Measurements from ENCODE around the gene TSPAN32. TPM values are rescaled to one million over a fixed set of nuclear protein-coding genes. Genes with fewer than 3 reads are reported as not detected.

Gene TSPAN32
- total RNA-seq, 5 donors from 2014 or later (not counting 1 experiment from before 2014, with no cell fraction given), result 66.9 to 185 (median 92.3) TPM

DNA sequence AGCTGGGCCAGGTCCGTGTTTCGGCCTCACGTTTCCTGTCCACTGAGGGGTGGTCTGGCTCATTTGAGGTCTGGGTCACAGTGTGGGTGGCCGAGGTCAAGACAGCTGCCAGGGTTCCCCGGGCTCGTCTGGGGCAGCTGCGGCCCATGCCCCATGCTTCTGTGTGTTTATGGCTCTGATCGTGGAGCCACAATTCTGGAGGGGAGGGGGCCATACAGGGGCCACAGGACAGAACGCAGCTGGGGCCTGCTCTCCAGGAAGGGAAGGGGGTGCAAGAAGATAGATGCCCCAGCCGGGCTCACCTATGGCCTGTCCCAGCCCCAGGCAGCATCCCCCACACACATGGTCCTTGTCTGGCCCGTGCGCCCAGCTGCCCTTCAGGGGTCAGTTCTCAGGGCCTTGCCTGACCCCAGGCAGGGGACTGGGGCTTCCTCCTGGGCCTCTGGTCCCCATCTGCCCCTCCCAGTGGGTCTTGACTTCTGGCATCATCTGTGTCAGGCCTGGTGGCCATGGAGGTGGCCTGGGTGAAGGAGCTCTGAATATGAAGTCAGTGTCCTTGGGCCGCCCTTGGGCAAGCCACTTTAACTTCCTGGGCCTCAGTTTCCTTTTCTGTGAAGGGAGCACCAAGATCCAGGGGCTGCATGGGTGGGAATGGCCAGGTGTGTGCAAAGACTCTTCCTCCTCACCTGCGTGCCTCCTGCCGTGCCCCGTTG is 8.4 kb downstream of the TSPAN32 start:
- Histone ChIP-seq H3K27me3 (replicated peaks in 1 of 2; ENCODE audit: control insufficient read depth in 2 of 2, extremely low read depth in 1 of 2, insufficient read depth in 2 of 2, low read length in 1 of 2) (no peaks in the 10 kb centered on the region), H3K27ac (ENCODE audit: low read length) (no peak overlapping the region), H3K4me3 (ENCODE audit: control insufficient read depth in 1 of 2, extremely low read depth in 1 of 2, low read length in 1 of 2) (no peak overlapping the region), H3K4me1 (ENCODE audit: control insufficient read depth in 1 of 2, extremely low read depth in 1 of 2, insufficient read depth in 2 of 2, low read length in 2 of 2) (peaks cover 6 to 73% of the 10 kb centered on the region in 2 experiments), H3K36me3 (ENCODE audit: control insufficient read depth in 2 of 2, extremely low read depth in 1 of 2, insufficient read depth in 1 of 2, low read length in 1 of 2) (peaks cover 0 to 4% of the 10 kb centered on the region in 2 donors), H3K9me3 (no peaks in the 10 kb centered on the region)
- H3K27me3 Mint-ChIP-seq, result no peaks in the 10 kb centered on the region
- DNase-seq, result no peak
- H3K36me3 Mint-ChIP-seq, result no peaks in the 10 kb centered on the region
- peaks cover 15 to 27% (median 23%) of the 10 kb centered on the region in 3 donors for H3K4me1 Mint-ChIP-seq
- H3K9me3 Mint-ChIP-seq, result no peaks in the 10 kb centered on the region
- H3K27ac Mint-ChIP-seq, result no peak overlapping the region
- CTCF ChIA-PET, result interaction anchor here in 1 of 2 donors (0.5 kb wide), 1 partner anchor 762 kb away, joined by 3 read pairs; no protein-coding TSS in a partner anchor
- no peak for ATAC-seq (replicated peaks in 1 of 4)
- 88% methylated on average over 11 of the region's 16 CpGs for WGBS (ENCODE audit: insufficient coverage)
- H3K4me3 Mint-ChIP-seq, result no peak overlapping the region
- POLR2A ChIA-PET, result no interaction called here

- ATAC-seq (replicated peaks in 1 of 4) (no peak), DNase-seq (no peak)
- 94% methylated on average over 5 of the region's 16 CpGs for WGBS (ENCODE audit: insufficient coverage)
- no peaks in the 10 kb centered on the region for H3K9me3 ChIP-seq
- ChIA-PET POLR2A (no interaction called here), CTCF (interaction anchor here in 1 of 2 donors (0.5 kb wide), 1 partner anchor 761 kb away, joined by 3 read pairs; no protein-coding TSS in a partner anchor)
- Mint-ChIP-seq H3K4me3 (no peak overlapping the region), H3K36me3 (no peaks in the 10 kb centered on the region), H3K27me3 (no peaks in the 10 kb centered on the region), H3K4me1 (peaks cover 8 to 21% (median 16%) of the 10 kb centered on the region in 3 donors), H3K27ac (no peak overlapping the region), H3K9me3 (no peaks in the 10 kb centered on the region)
- H3K36me3 ChIP-seq (ENCODE audit: control insufficient read depth in 2 of 2, extremely low read depth in 1 of 2, insufficient read depth in 1 of 2, low read length in 1 of 2), result peaks cover 0 to 4% of the 10 kb centered on the region in 2 donors
- no peaks in the 10 kb centered on the region for H3K27me3 ChIP-seq (replicated peaks in 1 of 2; ENCODE audit: control insufficient read depth in 2 of 2, extremely low read depth in 1 of 2, insufficient read depth in 2 of 2, low read length in 1 of 2)
- H3K4me1 ChIP-seq (ENCODE audit: control insufficient read depth in 1 of 2, extremely low read depth in 1 of 2, insufficient read depth in 2 of 2, low read length in 2 of 2), result peaks cover 6 to 73% of the 10 kb centered on the region in 2 experiments
- no peak overlapping the region for H3K4me3 ChIP-seq (ENCODE audit: control insufficient read depth in 1 of 2, extremely low read depth in 1 of 2, low read length in 1 of 2)
- no peak overlapping the region for H3K27ac ChIP-seq (ENCODE audit: low read length)
Measured at GRCh38 chr11:2310786-2311352, 9.1 kb downstream of the TSPAN32 start.

DNA sequence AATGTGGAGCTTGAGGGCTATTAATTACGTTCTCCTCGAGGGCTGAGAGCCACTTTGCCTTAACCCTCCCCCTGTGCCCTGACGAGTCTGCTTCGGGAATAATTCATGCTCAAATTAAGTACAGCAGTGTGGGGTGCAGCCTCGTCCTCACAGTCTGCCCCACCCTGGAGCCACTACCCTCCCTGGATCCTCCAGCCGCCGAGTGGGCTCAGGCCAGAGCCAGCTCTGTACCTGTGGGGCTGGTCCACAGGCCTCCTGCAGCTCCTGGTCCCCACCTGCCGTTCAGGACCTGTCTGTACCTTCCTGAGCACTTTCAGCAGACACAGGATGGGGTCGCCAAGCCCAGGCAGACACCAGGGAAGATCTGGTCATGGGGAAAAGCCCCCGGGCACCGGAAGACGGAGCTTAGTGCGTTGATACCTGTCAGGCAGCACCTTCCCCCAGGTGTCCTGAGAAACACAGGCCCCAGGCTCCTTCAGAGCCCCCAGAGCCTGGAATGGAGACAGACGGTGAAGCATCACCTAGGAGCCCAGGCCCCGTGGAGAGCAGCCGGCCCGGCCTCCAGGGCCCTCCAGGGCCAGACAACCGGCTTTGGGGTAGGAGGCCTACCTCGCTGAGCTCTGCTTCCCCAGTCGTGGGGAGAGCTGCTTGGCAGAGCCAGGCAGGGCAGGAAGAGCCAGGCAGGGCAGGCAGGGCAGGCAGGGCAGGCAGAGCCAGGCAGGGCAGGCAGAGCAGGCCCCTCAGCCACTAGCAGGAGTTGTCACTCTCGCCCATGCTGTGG is 9.7 kb downstream of the TSPAN32 start:
- DNase-seq (no peak), ATAC-seq (replicated peaks in 1 of 4) (no peak)
- CTCF ChIA-PET, result no interaction called here
- Histone ChIP-seq H3K36me3 (ENCODE audit: control insufficient read depth in 2 of 2, extremely low read depth in 1 of 2, insufficient read depth in 1 of 2, low read length in 1 of 2) (peaks cover 0 to 4% of the 10 kb centered on the region in 2 donors), H3K9me3 (no peaks in the 10 kb centered on the region), H3K4me3 (ENCODE audit: control insufficient read depth in 1 of 2, extremely low read depth in 1 of 2, low read length in 1 of 2) (no peak overlapping the region), H3K27ac (ENCODE audit: low read length) (no peak overlapping the region), H3K27me3 (replicated peaks in 1 of 2; ENCODE audit: control insufficient read depth in 2 of 2, extremely low read depth in 1 of 2, insufficient read depth in 2 of 2, low read length in 1 of 2) (no peaks in the 10 kb centered on the region), H3K4me1 (ENCODE audit: control insufficient read depth in 1 of 2, extremely low read depth in 1 of 2, insufficient read depth in 2 of 2, low read length in 2 of 2) (peaks cover 0 to 73% of the 10 kb centered on the region in 2 experiments)
- Mint-ChIP-seq H3K4me1 (peaks cover 2 to 14% (median 9%) of the 10 kb centered on the region in 3 donors), H3K27ac (peak overlapping the region in 1 of 2 donors; percentile 22), H3K27me3 (no peaks in the 10 kb centered on the region), H3K9me3 (no peaks in the 10 kb centered on the region), H3K36me3 (no peaks in the 10 kb centered on the region), H3K4me3 (no peak overlapping the region)
- WGBS (ENCODE audit: insufficient coverage), result 90% methylated on average over 18 of the region's 21 CpGs
- POLR2A ChIA-PET, result no interaction called here

DNA sequence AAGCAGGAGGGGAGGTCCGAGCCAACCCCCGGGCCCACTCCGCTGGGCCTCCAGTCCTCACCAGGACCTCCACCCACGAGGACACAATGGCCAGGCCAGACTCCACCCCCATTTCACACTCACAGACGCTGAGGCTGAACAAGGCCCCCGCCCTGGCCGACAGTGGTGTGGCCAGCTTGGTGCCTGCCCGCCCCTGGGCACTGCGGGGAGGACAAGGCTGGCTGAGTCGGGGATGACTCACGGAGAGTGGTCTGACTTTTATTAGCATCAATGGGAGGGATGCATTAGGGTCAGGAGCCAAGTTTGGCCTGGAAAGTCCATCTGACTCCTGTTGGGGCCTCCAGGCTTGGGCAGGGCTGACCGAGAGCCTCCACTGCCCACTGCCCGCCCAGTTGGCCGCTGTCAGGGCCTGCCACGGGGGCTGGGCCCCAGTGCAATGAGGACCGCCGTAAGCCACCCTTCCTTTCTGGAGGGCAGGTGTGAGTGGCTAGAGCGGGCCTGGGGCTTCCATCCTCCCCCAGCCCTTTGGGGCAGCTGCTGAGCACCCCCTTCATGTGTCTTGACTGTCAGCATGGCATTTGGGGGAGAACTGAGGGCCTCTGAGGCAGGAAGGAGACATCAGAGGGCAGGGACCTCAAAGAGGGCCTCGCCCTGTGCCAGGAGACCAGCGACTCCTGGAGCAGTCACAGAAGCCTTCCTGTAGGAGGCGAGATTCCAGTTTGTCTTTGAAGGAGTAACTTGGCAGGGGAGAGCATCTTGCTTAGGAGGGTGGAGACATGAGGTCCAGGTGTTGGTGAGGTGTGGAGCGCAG is 10.6 kb downstream of the TSPAN32 start:
- peaks cover 0 to under 1% of the 10 kb centered on the region in 2 donors for H3K36me3 ChIP-seq (ENCODE audit: control insufficient read depth in 2 of 2, extremely low read depth in 1 of 2, insufficient read depth in 1 of 2, low read length in 1 of 2)
- 88% methylated on average over 11 of the region's 22 CpGs for WGBS (ENCODE audit: insufficient coverage)
- no peaks in the 10 kb centered on the region for H3K9me3 ChIP-seq
- no peak for DNase-seq
- H3K4me3 ChIP-seq (ENCODE audit: control insufficient read depth in 1 of 2, extremely low read depth in 1 of 2, low read length in 1 of 2), result no peak overlapping the region
- Mint-ChIP-seq H3K27me3 (no peaks in the 10 kb centered on the region), H3K27ac (no peak overlapping the region), H3K36me3 (no peaks in the 10 kb centered on the region), H3K4me1 (peaks cover 8 to 12% (median 12%) of the 10 kb centered on the region in 3 donors), H3K9me3 (no peaks in the 10 kb centered on the region), H3K4me3 (no peak overlapping the region)
- no peaks in the 10 kb centered on the region for H3K27me3 ChIP-seq (replicated peaks in 1 of 2; ENCODE audit: control insufficient read depth in 2 of 2, extremely low read depth in 1 of 2, insufficient read depth in 2 of 2, low read length in 1 of 2)
- POLR2A ChIA-PET, result no interaction called here
- ATAC-seq (replicated peaks in 1 of 4), result no peak
- CTCF ChIA-PET, result no interaction called here
- peaks cover 0 to 71% of the 10 kb centered on the region in 2 experiments for H3K4me1 ChIP-seq (ENCODE audit: control insufficient read depth in 1 of 2, extremely low read depth in 1 of 2, insufficient read depth in 2 of 2, low read length in 2 of 2)
- H3K27ac ChIP-seq (ENCODE audit: low read length), result no peak overlapping the region

DNA sequence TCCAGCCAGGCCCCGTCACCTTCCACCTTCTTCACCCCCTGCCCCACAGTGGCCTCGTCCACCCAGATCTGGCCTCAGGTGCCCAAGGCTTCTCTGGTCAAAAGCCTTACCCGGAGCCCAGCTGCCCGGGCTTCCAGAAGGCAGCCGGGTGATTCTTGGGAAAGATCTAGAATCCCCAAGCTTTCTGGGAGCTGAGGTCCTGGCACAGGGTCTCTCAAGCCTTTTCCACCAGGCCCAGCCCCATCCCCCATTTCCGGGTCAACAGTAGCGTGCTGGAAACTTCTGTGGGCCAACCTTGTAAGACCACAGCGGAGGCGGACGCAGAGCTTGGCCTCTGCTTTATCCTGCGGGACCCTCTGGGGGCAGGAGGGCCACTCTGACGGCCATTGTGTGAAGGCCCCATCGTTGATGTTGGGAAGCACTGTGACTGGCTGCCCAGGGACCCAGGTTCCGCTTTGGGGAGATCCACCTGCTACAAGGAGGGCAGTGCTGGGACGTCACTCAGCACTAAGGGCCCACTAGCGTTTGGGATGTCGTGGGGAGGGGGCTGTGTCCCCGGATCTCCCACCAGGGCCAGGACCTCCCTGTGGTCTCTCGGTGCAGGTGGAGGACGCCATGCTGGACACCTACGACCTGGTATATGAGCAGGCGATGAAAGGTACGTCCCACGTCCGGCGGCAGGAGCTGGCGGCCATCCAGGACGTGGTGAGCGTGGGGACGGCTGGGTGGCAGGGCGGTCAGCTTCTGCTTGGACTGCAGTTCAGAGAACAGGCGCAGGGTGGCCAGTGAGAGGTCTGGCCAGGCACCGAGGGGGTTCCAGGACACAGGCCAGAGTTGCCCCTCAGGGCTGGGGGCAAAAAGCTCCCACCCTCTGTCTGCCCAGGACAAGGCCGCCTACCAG is 11.5 kb downstream of the TSPAN32 start:
- Histone ChIP-seq H3K9me3 (no peaks in the 10 kb centered on the region), H3K36me3 (ENCODE audit: control insufficient read depth in 2 of 2, extremely low read depth in 1 of 2, insufficient read depth in 1 of 2, low read length in 1 of 2) (no peaks in the 10 kb centered on the region), H3K4me1 (ENCODE audit: control insufficient read depth in 1 of 2, extremely low read depth in 1 of 2, insufficient read depth in 2 of 2, low read length in 2 of 2) (peaks cover 0 to 64% of the 10 kb centered on the region in 2 experiments), H3K27ac (ENCODE audit: low read length) (no peak overlapping the region), H3K4me3 (ENCODE audit: control insufficient read depth in 1 of 2, extremely low read depth in 1 of 2, low read length in 1 of 2) (no peak overlapping the region), H3K27me3 (replicated peaks in 1 of 2; ENCODE audit: control insufficient read depth in 2 of 2, extremely low read depth in 1 of 2, insufficient read depth in 2 of 2, low read length in 1 of 2) (no peaks in the 10 kb centered on the region)
- H3K27me3 Mint-ChIP-seq, result no peaks in the 10 kb centered on the region
- H3K9me3 Mint-ChIP-seq, result no peaks in the 10 kb centered on the region
- no peak overlapping the region for H3K4me3 Mint-ChIP-seq
- POLR2A ChIA-PET, result no interaction called here
- no peak overlapping the region for H3K27ac Mint-ChIP-seq
- no peak for ATAC-seq (replicated peaks in 1 of 4)
- CTCF ChIA-PET, result no interaction called here
- peaks cover 4% of the 10 kb centered on the region for H3K36me3 Mint-ChIP-seq
- 93% methylated on average over 33 of the region's 34 CpGs for WGBS (ENCODE audit: insufficient coverage)
- DNase-seq, result no peak
- H3K4me1 Mint-ChIP-seq, result peaks cover 8 to 10% (median 9%) of the 10 kb centered on the region in 3 donors
